ENCODE data around the gene LMNTD1.

DNA sequence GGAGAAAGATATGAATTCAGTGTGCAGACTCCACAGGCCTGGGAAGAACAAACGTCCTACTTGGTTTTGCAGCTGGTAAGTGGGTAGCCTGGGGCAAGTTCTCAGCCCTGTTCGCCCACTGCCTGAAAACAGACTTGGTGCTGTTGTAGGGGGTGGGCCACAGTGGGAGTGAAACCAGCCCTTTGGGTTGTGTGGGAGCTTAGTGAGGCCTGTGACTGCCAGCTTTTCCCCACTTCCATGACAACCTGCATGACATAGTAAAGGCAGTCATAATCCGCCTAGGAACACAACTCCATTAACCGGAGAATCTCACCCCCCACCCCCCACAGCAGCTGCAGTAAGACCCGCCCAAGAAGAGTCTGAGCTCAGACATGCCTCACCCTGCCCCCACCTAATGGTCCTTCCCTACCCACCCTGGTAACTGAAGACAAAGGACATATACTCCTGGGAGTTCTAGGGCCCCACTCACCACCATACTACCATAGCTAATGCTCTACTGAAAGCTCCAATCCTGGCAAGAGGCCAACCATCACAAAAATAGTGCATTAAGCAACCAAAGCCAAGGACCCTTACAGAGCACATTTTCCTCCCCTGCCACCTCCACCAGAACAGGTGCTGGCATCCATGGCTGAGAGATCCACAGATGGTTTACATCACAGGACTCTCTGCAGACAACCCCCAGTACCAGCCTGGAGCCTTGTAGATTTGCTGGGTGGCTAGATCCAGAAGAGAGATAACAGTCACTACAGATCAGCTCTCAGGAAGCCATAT, 39.8 kb upstream of the LMNTD1 start:
- no peak for TF ChIP-seq EP300 (IDR thresholded peaks at IDR 0.05)
- TF ChIP-seq, protein P1, sequence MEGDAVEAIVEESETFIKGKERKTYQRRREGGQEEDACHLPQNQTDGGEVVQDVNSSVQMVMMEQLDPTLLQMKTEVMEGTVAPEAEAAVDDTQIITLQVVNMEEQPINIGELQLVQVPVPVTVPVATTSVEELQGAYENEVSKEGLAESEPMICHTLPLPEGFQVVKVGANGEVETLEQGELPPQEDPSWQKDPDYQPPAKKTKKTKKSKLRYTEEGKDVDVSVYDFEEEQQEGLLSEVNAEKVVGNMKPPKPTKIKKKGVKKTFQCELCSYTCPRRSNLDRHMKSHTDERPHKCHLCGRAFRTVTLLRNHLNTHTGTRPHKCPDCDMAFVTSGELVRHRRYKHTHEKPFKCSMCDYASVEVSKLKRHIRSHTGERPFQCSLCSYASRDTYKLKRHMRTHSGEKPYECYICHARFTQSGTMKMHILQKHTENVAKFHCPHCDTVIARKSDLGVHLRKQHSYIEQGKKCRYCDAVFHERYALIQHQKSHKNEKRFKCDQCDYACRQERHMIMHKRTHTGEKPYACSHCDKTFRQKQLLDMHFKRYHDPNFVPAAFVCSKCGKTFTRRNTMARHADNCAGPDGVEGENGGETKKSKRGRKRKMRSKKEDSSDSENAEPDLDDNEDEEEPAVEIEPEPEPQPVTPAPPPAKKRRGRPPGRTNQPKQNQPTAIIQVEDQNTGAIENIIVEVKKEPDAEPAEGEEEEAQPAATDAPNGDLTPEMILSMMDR (IDR thresholded peaks at IDR 0.05): no peak

Data from stomach (tissue), 4 donors.